Liver (tissue), 9 donors: ENCODE measurements around the gene KNDC1. TPM values are rescaled to one million over a fixed set of nuclear protein-coding genes. Genes with fewer than 3 reads are reported as not detected.

Source experiments
- DNase-seq: peaks from one replicate; pipeline ENCODE4 v3.0.0-alpha.2; 2017; ENCODE audit warnings: low spot score
- H3K27ac ChIP-seq, 2 donors: one replicate each; pipeline ENCODE4 v1.7.0; 2013; ENCODE audit warnings: inconsistent platforms in 2 of 2, low read length in 2 of 2, control low read depth in 1 of 2, low read depth in 1 of 2, mild to moderate bottlenecking in 1 of 2
- H3K27me3 ChIP-seq, 4 donors: one replicate each; pipeline versions ENCODE4 v1.6.1 to v1.7.0; 2013; ENCODE audit warnings: low read length in 3 of 4, inconsistent platforms in 1 of 4, mild to moderate bottlenecking in 1 of 4, moderate library complexity in 1 of 4; ENCODE audit not compliant: control insufficient read depth in 4 of 4, insufficient read depth in 4 of 4
- H3K36me3 ChIP-seq, 4 donors: one replicate each; pipeline versions ENCODE4 v1.6.1 to v1.7.0; 2013; ENCODE audit warnings: low read length in 3 of 4, mild to moderate bottlenecking in 3 of 4, low read depth in 1 of 4, moderate library complexity in 1 of 4; ENCODE audit not compliant: control insufficient read depth in 4 of 4, insufficient read depth in 3 of 4
- H3K4me1 ChIP-seq, 4 donors: one replicate each; pipeline versions ENCODE4 v1.6.1 to v1.7.0; 2013; ENCODE audit warnings: low read length in 3 of 4, mild to moderate bottlenecking in 3 of 4, moderate library complexity in 1 of 4; ENCODE audit not compliant: control insufficient read depth in 4 of 4, insufficient read depth in 4 of 4
- H3K4me3 ChIP-seq, 3 donors: one replicate each; pipeline versions ENCODE4 v1.6.1 to v1.7.0; 2013; ENCODE audit warnings: low read length in 3 of 3, control low read depth in 1 of 3, low read depth in 1 of 3, mild to moderate bottlenecking in 1 of 3
- H3K9ac ChIP-seq, 2 donors: one replicate each; pipeline ENCODE4 v1.7.0; 2013; ENCODE audit warnings: low read length in 2 of 2, mild to moderate bottlenecking in 2 of 2, moderate library complexity in 2 of 2, control low read depth in 1 of 2, low read depth in 1 of 2
- H3K9me3 ChIP-seq, 4 donors: one replicate each; pipeline versions ENCODE4 v1.6.1 to v1.7.0; 2013; ENCODE audit warnings: low read length in 3 of 4; ENCODE audit not compliant: control insufficient read depth in 4 of 4
- ATF3 ChIP-seq: IDR thresholded peaks from 2 replicates; pipeline ENCODE4 v1.6.1; 2016; ENCODE audit warnings: antibody characterized with exemption
- CTCF ChIP-seq: fragments of 150-350 bp; IDR thresholded peaks from 2 replicates; pipeline ENCODE4 v1.5.1; 2017; ENCODE audit warnings: improper control_type of control experiment, low read depth, low read length; ENCODE audit not compliant: missing input control
- EGR1 ChIP-seq, 2 donors: IDR thresholded peaks; 2 replicates each; pipeline ENCODE4 v1.6.1; 2016 to 2018; ENCODE audit warnings: antibody characterized with exemption in 2 of 2, low read depth in 2 of 2
- FOXA1 ChIP-seq: IDR thresholded peaks from 2 replicates; pipeline ENCODE4 v1.6.1; 2016; ENCODE audit warnings: antibody characterized with exemption
- FOXA2 ChIP-seq: IDR thresholded peaks from 2 replicates; pipeline ENCODE4 v1.6.1; 2016; ENCODE audit warnings: antibody characterized with exemption
- GABPA ChIP-seq, 2 donors: IDR thresholded peaks in 1 of 2; conservative IDR thresholded peaks in 1 of 2; 2 replicates each; pipeline ENCODE4 v1.6.1; 2016; ENCODE audit warnings: antibody characterized with exemption in 2 of 2, mild to moderate bottlenecking in 1 of 2, moderate library complexity in 1 of 2
- HNF4A ChIP-seq, 2 donors: conservative IDR thresholded peaks; 2 replicates each; pipeline ENCODE4 v1.6.1; 2016; ENCODE audit warnings: antibody characterized with exemption in 2 of 2, mild to moderate bottlenecking in 2 of 2
- HNF4G ChIP-seq: IDR thresholded peaks from 2 replicates; pipeline ENCODE4 v1.6.1; 2016; ENCODE audit warnings: antibody characterized with exemption
- JUND ChIP-seq, 2 donors: IDR thresholded peaks; 2 replicates each; pipeline ENCODE4 v1.6.1; 2016; ENCODE audit warnings: antibody characterized with exemption in 2 of 2
- MAX ChIP-seq: IDR thresholded peaks from 2 replicates; pipeline ENCODE4 v1.6.1; 2016; ENCODE audit warnings: antibody characterized with exemption
- NR2F2 ChIP-seq: IDR thresholded peaks from 2 replicates; pipeline ENCODE4 v1.6.1; 2016; ENCODE audit warnings: antibody characterized with exemption
- RAD21 ChIP-seq, 2 donors: IDR thresholded peaks; 2 replicates each; pipeline ENCODE4 v1.6.1; 2016; ENCODE audit warnings: antibody characterized with exemption in 2 of 2, mild to moderate bottlenecking in 2 of 2
- REST ChIP-seq: IDR thresholded peaks from 2 replicates; pipeline ENCODE4 v1.6.1; 2016; ENCODE audit warnings: antibody characterized with exemption, mild to moderate bottlenecking
- SP1 ChIP-seq: IDR thresholded peaks from 2 replicates; pipeline ENCODE4 v1.6.1; 2018; ENCODE audit warnings: antibody characterized with exemption, mild to moderate bottlenecking
- TAF1 ChIP-seq: conservative IDR thresholded peaks from 2 replicates; pipeline ENCODE4 v1.6.1; 2016; ENCODE audit warnings: antibody characterized with exemption, mild to moderate bottlenecking
- YY1 ChIP-seq: IDR thresholded peaks from 2 replicates; pipeline ENCODE4 v1.6.1; 2016; ENCODE audit warnings: antibody characterized with exemption, mild to moderate bottlenecking
- ZBTB33 ChIP-seq: IDR thresholded peaks from 2 replicates; pipeline ENCODE4 v1.6.1; 2016; ENCODE audit warnings: antibody characterized with exemption
- WGBS: extraction: QIAGEN DNeasy Blood & Tissue Kit; methylation state at CpG from one replicate; pipeline ENCODE4 v1.1.7; 2013; 5-methylcytosine and 5-hydroxymethylcytosine counted together
- polyA plus RNA-seq, 2 donors: library from polyadenylated mRNA; stranded (reverse) in 1 of 2; unstranded in 1 of 2; fragments of 200-250 nt in 1 of 2; fragments of >200 nt in 1 of 2; fragmentation: Nextera tagmentation in 1 of 2; extraction: Ambion mirVana in 1 of 2; gene quantifications; one replicate each; pipeline versions ENCODE4 v1.2.1 to v1.2.3, GENCODE V29; 2013 to 2015
- total RNA-seq, 2 donors: library from RNA; depleted of rRNA; stranded (reverse); fragments of >200 nt; gene quantifications; one replicate each; pipeline ENCODE4 v1.2.3, GENCODE V29; 2014
- donor health status: healthy.
- donor health status: healthy.
- donor health status: healthy.
- donor health status: healthy.
- donor health status: healthy.

Gene KNDC1
- total and polyA plus RNA-seq, 4 donors, result 0.53 to 12.9 (median 4.3) TPM

DNA sequence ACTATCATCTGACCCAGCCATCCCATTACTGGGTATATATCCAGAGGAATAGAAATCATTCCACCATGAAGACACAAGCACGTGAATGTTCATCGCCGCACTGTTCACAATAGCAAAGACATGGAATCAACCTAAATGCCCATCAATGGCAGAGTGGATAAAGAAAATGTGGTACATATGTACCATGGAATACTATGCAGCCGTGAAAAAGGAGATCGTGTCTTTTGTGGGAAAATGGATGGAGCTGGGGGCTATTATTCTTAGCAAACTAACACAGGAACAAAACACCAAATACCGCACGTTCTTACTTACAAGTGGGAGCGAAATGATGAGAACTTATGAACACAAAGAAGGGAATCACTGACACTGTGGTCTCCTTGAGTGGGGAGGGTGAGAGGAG lies 9.8 kb upstream of the KNDC1 start:
- no peak for TF ChIP-seq HNF4G
- TF ChIP-seq REST, result no peak
- TF ChIP-seq FOXA2, result no peak
- TF ChIP-seq CTCF, result no peak
- TF ChIP-seq GABPA (IDR thresholded peaks at IDR 0.05 in 1 of 2, conservative IDR thresholded peaks at IDR 0.05 in 1 of 2), result no peak
- no peak for TF ChIP-seq YY1
- no peak for TF ChIP-seq TAF1
- no peak for TF ChIP-seq NR2F2
- TF ChIP-seq ZBTB33, result no peak
- TF ChIP-seq RAD21 (IDR thresholded peaks at IDR 0.05), result no peak
- no peak for TF ChIP-seq MAX
- TF ChIP-seq FOXA1, result no peak
- no peak for TF ChIP-seq ATF3
- no peak for TF ChIP-seq EGR1 (IDR thresholded peaks at IDR 0.05; ENCODE audit: low read depth in 2 of 2)
- Histone ChIP-seq H3K36me3 (peaks cover 0 to 2% (median 0%) of the 10 kb centered on the region in 4 donors), H3K27me3 (peaks cover 0 to 9% (median 0%) of the 10 kb centered on the region in 4 donors), H3K4me1 (no peaks in the 10 kb centered on the region), H3K27ac (no peak overlapping the region), H3K9me3 (peaks cover 0 to 11% (median under 1%) of the 10 kb centered on the region in 4 donors), H3K9ac (no peak overlapping the region), H3K4me3 (no peak overlapping the region)
- WGBS, result 92% methylated on average over 8 of the region's 8 CpGs
- DNase-seq, result no peak

DNA sequence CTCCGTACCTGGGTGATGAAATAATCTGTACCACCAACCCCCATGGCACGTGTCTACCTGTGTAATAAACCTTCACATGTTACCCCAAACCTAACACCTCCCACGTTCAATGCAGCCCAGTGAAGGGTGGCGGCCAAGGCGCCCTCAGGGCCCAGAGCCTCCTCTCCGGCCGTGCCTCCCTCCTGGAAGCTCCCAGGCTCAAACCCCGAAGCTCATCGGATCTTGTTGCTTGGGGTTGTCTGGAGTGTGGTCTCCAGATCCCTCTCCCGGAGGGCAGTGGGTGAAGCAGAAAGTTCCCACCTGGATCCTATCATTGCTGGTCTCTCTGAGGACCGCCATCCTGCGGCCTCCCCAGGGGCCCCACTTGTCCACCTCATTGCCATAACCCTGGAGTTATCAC lies 9.4 kb upstream of the KNDC1 start:
- WGBS, result 87% methylated on average over 12 of the region's 12 CpGs
- TF ChIP-seq ZBTB33, result no peak
- no peak for TF ChIP-seq NR2F2
- no peak for TF ChIP-seq FOXA2
- no peak for TF ChIP-seq EGR1 (IDR thresholded peaks at IDR 0.05; ENCODE audit: low read depth in 2 of 2)
- TF ChIP-seq HNF4A (conservative IDR thresholded peaks at IDR 0.05), result no peak
- TF ChIP-seq FOXA1, result no peak
- no peak for TF ChIP-seq GABPA (IDR thresholded peaks at IDR 0.05 in 1 of 2, conservative IDR thresholded peaks at IDR 0.05 in 1 of 2)
- TF ChIP-seq TAF1, result no peak
- no peak for TF ChIP-seq JUND (IDR thresholded peaks at IDR 0.05)
- TF ChIP-seq REST, result no peak
- TF ChIP-seq ATF3, result no peak
- TF ChIP-seq RAD21 (IDR thresholded peaks at IDR 0.05), result no peak
- no peak for TF ChIP-seq SP1

More for the DNA sequence above, 9.4 kb upstream of the KNDC1 start:
- Histone ChIP-seq H3K9me3 (peaks cover 0 to 11% (median under 1%) of the 10 kb centered on the region in 4 donors), H3K27me3 (peaks cover 0 to 9% (median 0%) of the 10 kb centered on the region in 4 donors), H3K9ac (no peak overlapping the region), H3K4me3 (no peak overlapping the region), H3K4me1 (no peaks in the 10 kb centered on the region), H3K36me3 (peaks cover 0 to 2% (median 0%) of the 10 kb centered on the region in 4 donors), H3K27ac (no peak overlapping the region)
- DNase-seq, result no peak
